GM18867 (cell line): ENCODE measurements around the gene CACNA2D1.

Experiments
- ATAC-seq: cut with Tn5 transposase; IDR thresholded peaks from one replicate; pipeline ENCODE4 v1.9.1; 2021; ENCODE audit warnings: mild to moderate bottlenecking, moderate library complexity; ENCODE audit not compliant: unreplicated experiment

Gene CACNA2D1

GRCh38 chr7:81903115-81903514 lies 540.5 kb downstream of the CACNA2D1 start:
- ATAC-seq, result peak; percentile 58

GRCh38 chr7:81902536-81902935 lies 541.0 kb downstream of the CACNA2D1 start:
- peak; percentile 72 for ATAC-seq
